ENCODE results near the gene AGPS.

The AGPS gene

DNA sequence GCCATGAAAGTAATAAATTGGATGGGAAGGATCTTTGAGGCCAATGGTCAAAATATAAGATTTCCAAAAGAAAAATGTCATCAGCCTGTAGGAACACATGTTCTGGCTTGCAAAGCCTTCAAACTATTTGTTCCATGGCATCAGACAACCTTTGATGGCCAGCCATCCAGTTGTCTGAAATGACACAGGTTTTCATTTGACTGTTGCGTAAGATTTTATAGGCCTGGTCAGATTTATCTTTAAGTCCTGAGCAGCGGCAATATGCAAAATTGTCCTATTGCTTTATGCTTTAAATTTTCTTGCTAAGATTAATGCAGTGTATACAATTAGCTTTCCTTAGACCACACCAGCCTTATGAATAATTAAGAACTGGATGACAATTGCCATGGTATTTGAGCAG lies 167.1 kb downstream of the AGPS start:
- H3K4me3 ChIP-seq (ENCODE audit: low read depth, low read length): no peak overlapping the region
- TF ChIP-seq, protein P1, sequence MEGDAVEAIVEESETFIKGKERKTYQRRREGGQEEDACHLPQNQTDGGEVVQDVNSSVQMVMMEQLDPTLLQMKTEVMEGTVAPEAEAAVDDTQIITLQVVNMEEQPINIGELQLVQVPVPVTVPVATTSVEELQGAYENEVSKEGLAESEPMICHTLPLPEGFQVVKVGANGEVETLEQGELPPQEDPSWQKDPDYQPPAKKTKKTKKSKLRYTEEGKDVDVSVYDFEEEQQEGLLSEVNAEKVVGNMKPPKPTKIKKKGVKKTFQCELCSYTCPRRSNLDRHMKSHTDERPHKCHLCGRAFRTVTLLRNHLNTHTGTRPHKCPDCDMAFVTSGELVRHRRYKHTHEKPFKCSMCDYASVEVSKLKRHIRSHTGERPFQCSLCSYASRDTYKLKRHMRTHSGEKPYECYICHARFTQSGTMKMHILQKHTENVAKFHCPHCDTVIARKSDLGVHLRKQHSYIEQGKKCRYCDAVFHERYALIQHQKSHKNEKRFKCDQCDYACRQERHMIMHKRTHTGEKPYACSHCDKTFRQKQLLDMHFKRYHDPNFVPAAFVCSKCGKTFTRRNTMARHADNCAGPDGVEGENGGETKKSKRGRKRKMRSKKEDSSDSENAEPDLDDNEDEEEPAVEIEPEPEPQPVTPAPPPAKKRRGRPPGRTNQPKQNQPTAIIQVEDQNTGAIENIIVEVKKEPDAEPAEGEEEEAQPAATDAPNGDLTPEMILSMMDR (IDR thresholded peaks at IDR 0.05; ENCODE audit: borderline replicate concordance, insufficient read depth, low read depth, low read length): no peak

DNA sequence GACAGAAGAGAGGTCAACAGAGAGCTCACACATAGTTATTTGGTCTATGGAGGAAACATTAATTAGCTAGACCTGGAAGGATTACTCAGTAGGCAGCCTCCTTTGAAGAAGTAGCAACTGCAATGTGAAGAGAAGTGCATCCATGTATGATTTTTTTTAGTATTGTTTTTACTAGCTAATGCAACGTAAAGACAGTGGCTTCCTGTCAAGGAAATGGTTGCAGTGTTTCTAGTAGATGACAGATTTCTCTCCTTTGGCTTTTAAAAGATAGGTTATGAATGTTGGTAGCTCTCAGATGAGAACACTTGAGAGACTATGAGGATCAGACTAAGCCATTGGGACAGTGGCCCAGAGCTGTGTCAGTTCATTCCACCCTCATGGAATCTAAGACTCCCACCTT lies 175.8 kb downstream of the AGPS start:
- TF ChIP-seq, protein P1 (IDR thresholded peaks at IDR 0.05; ENCODE audit: borderline replicate concordance, insufficient read depth, low read depth, low read length): no peak
- H3K4me3 ChIP-seq (ENCODE audit: low read depth, low read length): no peak overlapping the region

DNA sequence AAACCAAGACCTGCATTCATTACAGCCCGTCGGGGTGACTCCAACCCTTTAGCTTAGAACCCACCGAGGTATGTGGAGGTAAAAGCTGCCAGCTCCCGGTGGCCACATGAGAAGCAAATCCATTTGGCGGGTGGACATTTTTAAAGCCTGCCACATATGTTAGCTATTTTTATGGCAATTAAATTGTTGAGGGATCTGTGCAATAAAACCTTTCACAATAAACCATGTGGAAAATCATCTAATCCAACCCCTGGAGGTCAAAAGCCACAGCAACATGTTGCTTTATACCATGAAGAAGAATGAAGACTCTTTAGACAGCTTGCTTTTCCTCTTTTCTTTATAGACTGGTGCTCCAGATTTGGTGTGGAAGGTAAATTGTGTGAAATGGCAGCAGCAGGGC lies 176.3 kb downstream of the AGPS start:
- H3K4me3 ChIP-seq (ENCODE audit: low read depth, low read length): no peak overlapping the region
- TF ChIP-seq, protein P1 (IDR thresholded peaks at IDR 0.05; ENCODE audit: borderline replicate concordance, insufficient read depth, low read depth, low read length): no peak

DNA sequence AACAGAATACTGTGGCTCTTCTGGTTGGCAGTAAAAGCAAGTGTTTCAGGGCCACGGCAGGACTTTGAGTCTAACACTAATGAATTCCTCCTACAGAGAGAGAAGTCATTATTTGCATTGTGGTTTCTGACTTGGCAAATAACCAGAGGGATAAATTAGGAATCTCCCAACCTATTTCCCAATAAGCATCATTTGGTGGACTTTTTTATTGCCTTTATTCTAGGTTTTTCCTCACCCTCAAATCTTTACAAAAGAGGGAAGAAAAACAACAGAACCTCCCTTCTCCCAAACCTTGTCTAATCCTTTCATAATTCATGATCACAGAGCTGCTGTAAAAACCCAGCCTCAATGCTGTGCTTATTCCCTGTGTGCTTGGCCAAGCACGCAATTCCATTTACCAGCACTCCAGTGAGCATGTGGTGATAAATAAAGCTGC lies 179.7 kb downstream of the AGPS start:
- H3K4me3 ChIP-seq (ENCODE audit: low read depth, low read length): no peak overlapping the region
- TF ChIP-seq, protein P1 (IDR thresholded peaks at IDR 0.05; ENCODE audit: borderline replicate concordance, insufficient read depth, low read depth, low read length): no peak

DNA sequence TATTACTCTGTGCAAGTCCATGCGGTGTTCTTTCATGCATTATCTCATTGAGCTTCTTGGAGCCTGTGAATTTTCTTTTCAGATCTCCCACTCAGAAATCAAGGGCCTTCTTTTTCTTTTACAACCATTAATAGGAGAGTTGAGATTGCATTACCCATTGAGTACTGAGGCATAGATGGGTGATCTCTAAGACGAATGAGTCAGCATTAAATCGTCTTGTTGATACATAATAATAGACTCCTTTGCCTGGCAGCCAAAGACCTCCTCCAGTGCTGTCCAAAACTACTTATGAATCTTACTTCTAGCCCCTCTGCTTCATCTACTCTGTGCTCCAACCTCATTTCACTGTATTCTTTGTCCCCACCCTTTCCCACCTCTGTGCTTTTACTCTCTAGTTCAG lies 180.5 kb downstream of the AGPS start:
- TF ChIP-seq, protein P1 (IDR thresholded peaks at IDR 0.05; ENCODE audit: borderline replicate concordance, insufficient read depth, low read depth, low read length): no peak
- no peak overlapping the region for H3K4me3 ChIP-seq (ENCODE audit: low read depth, low read length)

DNA sequence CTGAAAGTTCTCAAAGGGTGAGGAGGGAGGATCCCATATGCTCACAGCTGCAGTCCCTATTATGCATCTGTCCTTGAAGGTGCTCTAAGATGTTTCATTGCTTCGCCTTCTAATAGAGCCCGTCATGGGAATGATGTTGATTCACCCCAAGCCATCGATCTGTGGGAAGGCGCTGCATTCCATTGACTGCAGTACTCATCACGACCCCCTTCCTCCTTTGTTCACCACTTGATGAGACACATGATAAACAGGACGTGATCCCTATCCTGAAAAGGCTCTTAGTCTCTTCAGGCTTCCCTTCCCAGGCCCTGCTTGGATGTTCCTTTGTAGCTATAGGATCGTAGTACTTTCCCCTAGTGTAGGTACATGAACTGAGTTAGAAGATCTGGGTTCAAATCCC lies 181.8 kb downstream of the AGPS start:
- TF ChIP-seq, protein P1 (IDR thresholded peaks at IDR 0.05; ENCODE audit: borderline replicate concordance, insufficient read depth, low read depth, low read length): no peak
- no peak overlapping the region for H3K4me3 ChIP-seq (ENCODE audit: low read depth, low read length)

DNA sequence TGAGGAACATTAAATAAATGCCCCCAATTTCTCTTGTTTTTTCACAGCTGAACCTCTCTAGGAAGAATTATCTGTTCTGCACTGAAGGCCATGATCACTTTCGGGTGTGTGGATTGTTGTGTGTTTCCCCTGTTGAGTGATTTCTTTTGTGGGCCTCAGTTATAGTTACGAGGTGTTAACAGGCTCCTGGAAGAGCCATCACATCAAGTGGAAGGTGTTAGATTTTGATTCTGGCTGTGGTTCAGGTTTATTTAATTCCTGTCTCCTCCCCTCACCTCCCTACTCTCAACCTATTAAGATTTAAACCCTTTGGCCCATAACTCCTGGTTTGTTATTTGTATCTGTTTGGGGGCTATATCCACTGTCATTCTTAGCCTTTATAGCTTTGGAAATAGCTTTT lies 182.8 kb downstream of the AGPS start:
- TF ChIP-seq, protein P1 (IDR thresholded peaks at IDR 0.05; ENCODE audit: borderline replicate concordance, insufficient read depth, low read depth, low read length): no peak
- no peak overlapping the region for H3K4me3 ChIP-seq (ENCODE audit: low read depth, low read length)
